ENCODE data around the gene MYO5B. TPM values are rescaled to one million over a fixed set of nuclear protein-coding genes. Genes with fewer than 3 reads are reported as not detected.

The MYO5B gene
- total and polyA plus RNA-seq, 10 of the 15 experiments (the other 5 are each of a cell fraction or from before 2014, with no cell fraction given), result 2.5 to 4.5 (median 3.3) TPM

DNA sequence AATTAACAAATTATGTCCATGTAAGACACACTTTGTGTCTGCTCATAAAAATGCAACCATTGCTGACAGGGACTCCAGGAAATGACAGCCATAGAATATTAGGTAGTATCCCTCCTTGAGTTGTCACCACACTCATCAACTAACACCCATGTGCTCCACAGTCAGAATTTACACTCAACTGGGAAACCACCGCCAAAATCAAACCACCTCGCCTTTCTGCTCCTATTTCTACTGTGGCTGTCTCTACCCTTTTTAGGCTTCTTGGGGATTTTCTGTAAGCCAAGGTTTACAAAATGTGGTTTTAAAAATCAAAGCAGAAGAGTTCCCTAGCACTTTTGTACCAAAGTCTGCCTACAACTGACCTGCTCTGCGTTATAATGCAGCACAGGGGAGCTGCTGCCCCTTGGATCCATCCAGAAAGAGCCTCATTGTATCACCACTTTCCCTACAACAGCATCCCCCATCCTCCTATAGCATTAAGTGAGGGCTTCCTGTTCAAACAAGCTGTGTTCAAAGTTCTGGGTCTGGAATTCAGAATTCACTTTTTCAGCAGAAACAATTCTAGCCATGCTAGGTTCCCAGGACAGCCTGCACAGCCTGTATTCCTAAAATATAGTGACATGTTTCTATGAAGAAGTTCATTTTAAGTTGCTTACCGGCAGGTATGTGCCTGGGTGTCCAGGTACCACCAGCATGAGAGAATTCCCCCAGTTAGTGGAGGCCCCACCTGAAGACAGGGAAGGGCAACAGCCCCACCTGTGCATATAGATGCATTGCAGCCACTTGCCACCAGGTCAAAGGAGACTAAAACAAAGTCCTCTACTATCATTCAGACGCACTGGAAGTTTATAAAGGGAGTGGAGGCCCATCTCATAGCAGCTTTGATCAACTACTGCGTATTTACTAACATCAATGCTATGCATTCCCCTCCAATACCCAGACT lies 104.3 kb downstream of the MYO5B start (continued):
- TF ChIP-seq, protein P1, sequence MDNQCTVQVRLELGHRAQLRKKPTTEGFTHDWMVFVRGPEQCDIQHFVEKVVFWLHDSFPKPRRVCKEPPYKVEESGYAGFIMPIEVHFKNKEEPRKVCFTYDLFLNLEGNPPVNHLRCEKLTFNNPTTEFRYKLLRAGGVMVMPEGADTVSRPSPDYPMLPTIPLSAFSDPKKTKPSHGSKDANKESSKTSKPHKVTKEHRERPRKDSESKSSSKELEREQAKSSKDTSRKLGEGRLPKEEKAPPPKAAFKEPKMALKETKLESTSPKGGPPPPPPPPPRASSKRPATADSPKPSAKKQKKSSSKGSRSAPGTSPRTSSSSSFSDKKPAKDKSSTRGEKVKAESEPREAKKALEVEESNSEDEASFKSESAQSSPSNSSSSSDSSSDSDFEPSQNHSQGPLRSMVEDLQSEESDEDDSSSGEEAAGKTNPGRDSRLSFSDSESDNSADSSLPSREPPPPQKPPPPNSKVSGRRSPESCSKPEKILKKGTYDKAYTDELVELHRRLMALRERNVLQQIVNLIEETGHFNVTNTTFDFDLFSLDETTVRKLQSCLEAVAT (IDR thresholded peaks at IDR 0.05), result peak; percentile 32; the same call in 1 of the 2 replicates
- no peak for TF ChIP-seq STAT3 (IDR thresholded peaks at IDR 0.05; ENCODE audit: low read depth, low read length)
- no peak for TF ChIP-seq TCF12 (IDR thresholded peaks at IDR 0.05; ENCODE audit: low read depth, low read length)
- TF ChIP-seq ZNF207 (IDR thresholded peaks at IDR 0.05; ENCODE audit: borderline replicate concordance), result no peak
- no peak for TF ChIP-seq EGR1 (IDR thresholded peaks at IDR 0.05; ENCODE audit: borderline replicate concordance in 1 of 2, low read depth in 2 of 2, low read length in 2 of 2)
- TF ChIP-seq BCL11A (IDR thresholded peaks at IDR 0.05; ENCODE audit: low read depth, low read length), result no peak
- 0 out of 2 replicates have a peak, but pooled peaks have one; percentile 40 for TF ChIP-seq MTA2 (IDR thresholded peaks at IDR 0.05; ENCODE audit: low read depth)
- TF ChIP-seq ZBED1 (IDR thresholded peaks at IDR 0.05; ENCODE audit: borderline replicate concordance), result no peak
- TF ChIP-seq ZSCAN29 (IDR thresholded peaks at IDR 0.05), result no peak
- no peak for TF ChIP-seq POLR2AphosphoS5 (IDR thresholded peaks at IDR 0.05; ENCODE audit: low read length)
- no peak for TF ChIP-seq SIX5 (IDR thresholded peaks at IDR 0.05; ENCODE audit: low read depth, low read length, severe bottlenecking)
- TF ChIP-seq KDM1A (IDR thresholded peaks at IDR 0.05; ENCODE audit: borderline replicate concordance), result no peak
- TF ChIP-seq POLR2A (IDR thresholded peaks at IDR 0.05; ENCODE audit: low read depth, low read length), result no peak
- no peak for TF ChIP-seq SMAD5 (IDR thresholded peaks at IDR 0.05; ENCODE audit: low read depth)
- TF ChIP-seq BRCA1 (IDR thresholded peaks at IDR 0.05; ENCODE audit: low read depth, low read length), result no peak
- TF ChIP-seq BACH1 (IDR thresholded peaks at IDR 0.05; ENCODE audit: borderline replicate concordance), result 0 out of 2 replicates have a peak, but pooled peaks have one; percentile 20
- TF ChIP-seq NBN (IDR thresholded peaks at IDR 0.05), result peak; percentile 43; the same call in 1 of the 2 replicates
- no peak for TF ChIP-seq NR2F1 (conservative IDR thresholded peaks at IDR 0.05)
- TF ChIP-seq EP300 (IDR thresholded peaks at IDR 0.05; ENCODE audit: borderline replicate concordance in 1 of 2, control insufficient read depth in 1 of 2, low read depth in 2 of 2, low read length in 2 of 2), result peak in 1 of 2 experiments; percentile 15; a peak in 1 of 4 replicates
- TF ChIP-seq, protein P2, sequence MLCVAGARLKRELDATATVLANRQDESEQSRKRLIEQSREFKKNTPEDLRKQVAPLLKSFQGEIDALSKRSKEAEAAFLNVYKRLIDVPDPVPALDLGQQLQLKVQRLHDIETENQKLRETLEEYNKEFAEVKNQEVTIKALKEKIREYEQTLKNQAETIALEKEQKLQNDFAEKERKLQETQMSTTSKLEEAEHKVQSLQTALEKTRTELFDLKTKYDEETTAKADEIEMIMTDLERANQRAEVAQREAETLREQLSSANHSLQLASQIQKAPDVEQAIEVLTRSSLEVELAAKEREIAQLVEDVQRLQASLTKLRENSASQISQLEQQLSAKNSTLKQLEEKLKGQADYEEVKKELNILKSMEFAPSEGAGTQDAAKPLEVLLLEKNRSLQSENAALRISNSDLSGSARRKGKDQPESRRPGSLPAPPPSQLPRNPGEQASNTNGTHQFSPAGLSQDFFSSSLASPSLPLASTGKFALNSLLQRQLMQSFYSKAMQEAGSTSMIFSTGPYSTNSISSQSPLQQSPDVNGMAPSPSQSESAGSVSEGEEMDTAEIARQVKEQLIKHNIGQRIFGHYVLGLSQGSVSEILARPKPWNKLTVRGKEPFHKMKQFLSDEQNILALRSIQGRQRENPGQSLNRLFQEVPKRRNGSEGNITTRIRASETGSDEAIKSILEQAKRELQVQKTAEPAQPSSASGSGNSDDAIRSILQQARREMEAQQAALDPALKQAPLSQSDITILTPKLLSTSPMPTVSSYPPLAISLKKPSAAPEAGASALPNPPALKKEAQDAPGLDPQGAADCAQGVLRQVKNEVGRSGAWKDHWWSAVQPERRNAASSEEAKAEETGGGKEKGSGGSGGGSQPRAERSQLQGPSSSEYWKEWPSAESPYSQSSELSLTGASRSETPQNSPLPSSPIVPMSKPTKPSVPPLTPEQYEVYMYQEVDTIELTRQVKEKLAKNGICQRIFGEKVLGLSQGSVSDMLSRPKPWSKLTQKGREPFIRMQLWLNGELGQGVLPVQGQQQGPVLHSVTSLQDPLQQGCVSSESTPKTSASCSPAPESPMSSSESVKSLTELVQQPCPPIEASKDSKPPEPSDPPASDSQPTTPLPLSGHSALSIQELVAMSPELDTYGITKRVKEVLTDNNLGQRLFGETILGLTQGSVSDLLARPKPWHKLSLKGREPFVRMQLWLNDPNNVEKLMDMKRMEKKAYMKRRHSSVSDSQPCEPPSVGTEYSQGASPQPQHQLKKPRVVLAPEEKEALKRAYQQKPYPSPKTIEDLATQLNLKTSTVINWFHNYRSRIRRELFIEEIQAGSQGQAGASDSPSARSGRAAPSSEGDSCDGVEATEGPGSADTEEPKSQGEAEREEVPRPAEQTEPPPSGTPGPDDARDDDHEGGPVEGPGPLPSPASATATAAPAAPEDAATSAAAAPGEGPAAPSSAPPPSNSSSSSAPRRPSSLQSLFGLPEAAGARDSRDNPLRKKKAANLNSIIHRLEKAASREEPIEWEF (IDR thresholded peaks at IDR 0.05; ENCODE audit: insufficient replicate concordance, low read depth, low read length), result no peak
- TF ChIP-seq SUZ12 (IDR thresholded peaks at IDR 0.05; ENCODE audit: unreplicated experiment), result no peak
- TF ChIP-seq TCF3 (IDR thresholded peaks at IDR 0.05; ENCODE audit: borderline replicate concordance, insufficient read depth, low read depth, low read length), result no peak
- TF ChIP-seq TAF1 (IDR thresholded peaks at IDR 0.05; ENCODE audit: borderline replicate concordance, low read depth, low read length), result no peak
- TF ChIP-seq NR2C2 (IDR thresholded peaks at IDR 0.05; ENCODE audit: borderline replicate concordance, control insufficient read depth, insufficient read length, low read depth), result no peak
